MM.1S (cell line): ENCODE measurements around the gene FOXL1.

Source experiments
- CTCF ChIP-seq: fragments of 300-600 bp; sonication (generic); IDR thresholded peaks from 2 replicates; pipeline ENCODE4 v1.5.1; 2016; ENCODE audit warnings: antibody characterized with exemption, low read length, mixed read lengths
- EZH2 ChIP-seq: fragments of 300-600 bp; sonication (generic); optimal IDR thresholded peaks from 2 replicates; pipeline ENCODE3; 2017; ENCODE audit warnings: low read depth, mild to moderate bottlenecking, antibody characterized with exemption, low read length, mixed read lengths
- EZH2phosphoT487 ChIP-seq: fragments of 300-600 bp; sonication (generic); IDR thresholded peaks from 2 replicates; pipeline ENCODE4 v1.6.1; 2018; ENCODE audit warnings: antibody characterized with exemption, low read length

- no peak for TF ChIP-seq CTCF
- TF ChIP-seq EZH2phosphoT487 = no peak
- no peak for TF ChIP-seq EZH2
Measured at GRCh38 chr16:86576591-86577313, 1.6 kb upstream of the FOXL1 start.
